ENCODE data around the gene GSS. TPM values are rescaled to one million over a fixed set of nuclear protein-coding genes. Genes with fewer than 3 reads are reported as not detected.

Gene GSS
- total and polyA plus RNA-seq, 11 donors: 17.8 to 38.7 (median 27.6) TPM

DNA sequence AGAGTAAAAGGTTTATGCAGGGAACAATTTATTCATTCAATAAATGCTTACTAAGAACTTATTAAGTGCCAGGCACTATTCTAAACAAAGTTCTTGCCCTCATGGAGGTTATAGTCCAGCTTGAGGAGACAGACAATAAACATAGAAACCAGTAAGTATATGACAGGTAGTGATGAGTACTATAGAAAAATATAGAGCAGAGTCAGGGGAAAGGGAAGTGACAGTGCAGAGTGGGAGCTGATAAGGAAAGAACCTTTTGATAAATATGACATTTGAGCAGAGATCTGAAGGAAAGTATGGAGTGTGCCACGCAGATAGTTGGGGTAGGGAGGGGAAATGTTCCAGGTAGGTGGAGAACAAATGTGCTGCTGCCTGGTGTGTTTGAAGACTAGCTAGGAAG is 67.1 kb downstream of the GSS start:
- no peak for DNase-seq
- Histone ChIP-seq H3K27me3 (no peaks in the 10 kb centered on the region), H3K27ac (no peak overlapping the region), H3K36me3 (peaks cover 0 to 41% (median 26%) of the 10 kb centered on the region in 9 donors), H3K4me1 (peaks cover 0 to 34% (median 4%) of the 10 kb centered on the region in 12 donors), H3K4me3 (no peak overlapping the region), H3K9me3 (no peaks in the 10 kb centered on the region)
- peak in 1 of 4 donors; percentile 27 for ATAC-seq
- TF ChIP-seq POLR2A (IDR thresholded peaks at IDR 0.05): no peak
- TF ChIP-seq, protein P1, sequence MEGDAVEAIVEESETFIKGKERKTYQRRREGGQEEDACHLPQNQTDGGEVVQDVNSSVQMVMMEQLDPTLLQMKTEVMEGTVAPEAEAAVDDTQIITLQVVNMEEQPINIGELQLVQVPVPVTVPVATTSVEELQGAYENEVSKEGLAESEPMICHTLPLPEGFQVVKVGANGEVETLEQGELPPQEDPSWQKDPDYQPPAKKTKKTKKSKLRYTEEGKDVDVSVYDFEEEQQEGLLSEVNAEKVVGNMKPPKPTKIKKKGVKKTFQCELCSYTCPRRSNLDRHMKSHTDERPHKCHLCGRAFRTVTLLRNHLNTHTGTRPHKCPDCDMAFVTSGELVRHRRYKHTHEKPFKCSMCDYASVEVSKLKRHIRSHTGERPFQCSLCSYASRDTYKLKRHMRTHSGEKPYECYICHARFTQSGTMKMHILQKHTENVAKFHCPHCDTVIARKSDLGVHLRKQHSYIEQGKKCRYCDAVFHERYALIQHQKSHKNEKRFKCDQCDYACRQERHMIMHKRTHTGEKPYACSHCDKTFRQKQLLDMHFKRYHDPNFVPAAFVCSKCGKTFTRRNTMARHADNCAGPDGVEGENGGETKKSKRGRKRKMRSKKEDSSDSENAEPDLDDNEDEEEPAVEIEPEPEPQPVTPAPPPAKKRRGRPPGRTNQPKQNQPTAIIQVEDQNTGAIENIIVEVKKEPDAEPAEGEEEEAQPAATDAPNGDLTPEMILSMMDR (IDR thresholded peaks at IDR 0.05): no peak
- intact Hi-C loops (cut with DNase I): no loop called here
- WGBS, 4 donors: 35 to 48% (median 41%) methylated on average over 1 of the region's 1 CpG

DNA sequence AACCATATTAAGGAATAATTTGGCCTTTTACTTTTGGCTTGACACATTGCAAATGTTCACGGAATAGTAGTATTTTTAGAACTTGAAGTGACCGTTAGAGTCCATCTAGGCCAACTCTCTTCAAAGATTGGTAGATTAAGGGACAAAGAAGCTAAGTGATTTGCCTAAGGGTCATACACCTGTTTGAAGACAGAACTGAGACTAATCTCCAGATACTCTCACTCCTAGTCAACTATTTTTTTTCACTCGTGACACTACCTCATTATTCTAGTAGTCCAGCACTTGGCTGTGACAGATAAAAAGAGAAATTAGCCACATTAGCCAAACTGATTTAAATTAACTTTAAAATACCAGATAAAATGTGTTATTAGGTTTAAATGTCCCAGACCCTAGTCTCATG is 68.6 kb downstream of the GSS start:
- 14 to 32% (median 17%) methylated on average over 3 of the region's 3 CpGs for WGBS, 4 donors
- H3K27me3 ChIP-seq: no peaks in the 10 kb centered on the region
- H3K4me3 ChIP-seq: no peak overlapping the region
- intact Hi-C loops (cut with DNase I): no loop called here
- H3K9me3 ChIP-seq: no peaks in the 10 kb centered on the region
- DNase-seq: no peak
- ATAC-seq: no peak
- peak overlapping the region in 1 of 12 donors; percentile 10 for H3K27ac ChIP-seq
- H3K4me1 ChIP-seq: peaks cover 0 to 27% (median 2%) of the 10 kb centered on the region in 12 donors
- peaks cover 0 to 50% (median 33%) of the 10 kb centered on the region in 9 donors for H3K36me3 ChIP-seq
- TF ChIP-seq POLR2A (IDR thresholded peaks at IDR 0.05): no peak
- TF ChIP-seq, protein P1 (IDR thresholded peaks at IDR 0.05): peak in 1 of 12 donors; percentile 6

DNA sequence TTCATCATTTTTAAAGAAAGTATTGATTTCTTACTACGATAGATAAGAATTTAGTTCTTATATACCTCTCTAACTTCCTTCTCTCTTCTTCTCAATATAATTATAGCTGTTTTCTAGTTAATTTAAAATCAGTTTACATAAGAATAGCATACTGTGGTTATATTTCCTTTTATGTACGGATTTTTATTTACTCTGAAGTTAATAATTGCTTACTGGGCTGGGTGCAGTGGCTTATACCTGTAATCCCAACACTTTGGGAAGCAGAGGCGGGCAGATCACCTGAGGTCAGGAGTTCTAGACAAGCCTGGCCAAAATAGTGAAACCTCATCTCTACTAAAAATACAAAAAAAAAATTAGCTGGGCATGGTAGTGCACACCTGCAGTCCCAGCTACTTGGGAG is 69.5 kb downstream of the GSS start:
- DNase-seq (no peak), ATAC-seq (no peak)
- Histone ChIP-seq H3K9me3 (no peaks in the 10 kb centered on the region), H3K36me3 (peaks cover 0 to 50% (median 33%) of the 10 kb centered on the region in 9 donors), H3K27ac (no peak overlapping the region), H3K27me3 (no peaks in the 10 kb centered on the region), H3K4me1 (peaks cover 0 to 20% (median 0%) of the 10 kb centered on the region in 12 donors), H3K4me3 (no peak overlapping the region)
- intact Hi-C loops (cut with DNase I): no loop called here
- TF ChIP-seq, protein P1 (IDR thresholded peaks at IDR 0.05): no peak
- TF ChIP-seq POLR2A (IDR thresholded peaks at IDR 0.05): no peak
- WGBS, 4 donors: 94 to 98% (median 96%) methylated on average over 3 of the region's 3 CpGs

DNA sequence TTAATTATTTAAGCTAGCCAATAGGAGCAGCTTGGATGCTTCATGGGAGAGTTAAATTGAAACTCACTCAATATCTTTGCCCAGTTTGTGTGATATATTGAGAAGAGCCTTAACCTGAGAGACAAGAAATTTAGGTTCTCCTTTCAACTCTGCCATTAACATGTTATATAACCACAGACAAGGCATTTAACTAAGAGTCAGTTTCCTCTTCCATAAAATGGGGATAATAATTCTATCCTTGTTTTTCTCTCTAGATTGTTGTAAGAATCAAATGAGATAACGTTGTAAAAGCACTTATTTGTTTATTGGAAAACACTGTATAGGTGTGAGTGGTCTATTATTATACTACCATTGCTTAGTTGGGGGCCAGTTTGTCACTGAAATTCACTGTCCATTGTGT is 71.3 kb downstream of the GSS start:
- no peak overlapping the region for H3K4me3 ChIP-seq
- H3K27ac ChIP-seq: no peak overlapping the region
- H3K27me3 ChIP-seq: no peaks in the 10 kb centered on the region
- DNase-seq (no peak), ATAC-seq (no peak)
- peaks cover 0 to 25% (median 4%) of the 10 kb centered on the region in 12 donors for H3K4me1 ChIP-seq
- WGBS, 4 donors: 69 to 93% (median 83%) methylated on average over 1 of the region's 1 CpG
- intact Hi-C loops (cut with DNase I): loop anchor here in 1 of 10 donors (5.0 kb wide), 1 partner anchor 43 kb away; no protein-coding TSS in a partner anchor
- H3K9me3 ChIP-seq: no peaks in the 10 kb centered on the region
- H3K36me3 ChIP-seq: peaks cover 0 to 50% (median 33%) of the 10 kb centered on the region in 9 donors
- TF ChIP-seq POLR2A (IDR thresholded peaks at IDR 0.05): no peak
- TF ChIP-seq, protein P1 (IDR thresholded peaks at IDR 0.05): no peak

All from heart left ventricle (tissue), 16 donors.